ENCODE results near the gene ELP2. TPM values are rescaled to one million over a fixed set of nuclear protein-coding genes. Genes with fewer than 3 reads are reported as not detected.

Gene ELP2
- total and polyA plus RNA-seq, 2 of the 8 experiments (the other 6 are each of a cell fraction or from before 2014, with no cell fraction given): 55.8 to 165 TPM

- Histone ChIP-seq H3K36me3 (ENCODE audit: control insufficient read depth in 2 of 4, insufficient read depth in 4 of 4, low read length in 3 of 4) (0 out of 8 replicates have a peak, but pooled peaks cover 0 to 3% (median 0%) of the 10 kb centered on the region in 4 experiments), H3K4me3 (ENCODE audit: extremely low read depth in 1 of 4, insufficient read depth in 2 of 4, low read depth in 3 of 4, low read length in 4 of 4) (no peak overlapping the region), H4K91ac (replicated peaks; ENCODE audit: insufficient read length, low read length) (no peak overlapping the region), H3K27me3 (replicated peaks in 1 of 4; ENCODE audit: control insufficient read depth in 3 of 4, extremely low read depth in 1 of 4, insufficient read depth in 3 of 4, low read length in 3 of 4) (no peaks in the 10 kb centered on the region), H2BK120ac (replicated peaks; ENCODE audit: low read depth, low read length) (no peak overlapping the region), H4K20me1 (replicated peaks in 1 of 2; ENCODE audit: control insufficient read depth in 1 of 2, insufficient read depth in 2 of 2, low read length in 2 of 2) (no peaks in the 10 kb centered on the region), H2AFZ (ENCODE audit: low read length) (no peak overlapping the region), H3K79me2 (ENCODE audit: control insufficient read depth in 1 of 2, insufficient read depth in 2 of 2, low read length in 2 of 2) (no peaks in the 10 kb centered on the region), H3K14ac (ENCODE audit: insufficient read length) (no peak overlapping the region), H3K9me3 (ENCODE audit: insufficient read depth in 2 of 2, low read depth in 1 of 2, low read length in 1 of 2) (no peaks in the 10 kb centered on the region), H3K4me1 (replicated peaks in 1 of 4; ENCODE audit: control insufficient read depth in 3 of 4, insufficient read depth in 4 of 4, low read length in 3 of 4) (no peaks in the 10 kb centered on the region), H4K5ac (ENCODE audit: insufficient read length, low read depth, low read length) (no peak overlapping the region), H3K4me2 (ENCODE audit: insufficient read depth in 1 of 2, low read depth in 2 of 2, low read length in 2 of 2) (no peak overlapping the region), H3K23ac (ENCODE audit: insufficient read length) (no peak overlapping the region), H3K27ac (ENCODE audit: low read depth, low read length) (no peak overlapping the region), H2AK5ac (ENCODE audit: low read depth, low read length) (no peak overlapping the region), H3K9ac (replicated peaks in 1 of 4; ENCODE audit: extremely low read depth in 1 of 4, low read depth in 3 of 4, low read length in 3 of 4) (no peak overlapping the region), H3K18ac (ENCODE audit: extremely low read depth, low read length) (no peak overlapping the region), H2BK12ac (ENCODE audit: low read depth, low read length) (no peak overlapping the region), H3K56ac (replicated peaks; ENCODE audit: insufficient read length, low read depth, low read length) (no peak overlapping the region), H4K8ac (ENCODE audit: extremely low read depth, insufficient read depth, low read length) (peak overlapping the region; percentile 35; the same call in 1 of the 2 replicates), H3K23me2 (ENCODE audit: low read depth, low read length) (no peaks in the 10 kb centered on the region), H3K79me1 (ENCODE audit: low read depth, low read length) (no peaks in the 10 kb centered on the region), H2BK15ac (ENCODE audit: low read length) (no peak overlapping the region), H2BK20ac (ENCODE audit: low read length) (no peak overlapping the region), H3K4ac (replicated peaks; ENCODE audit: insufficient read length, low read depth, low read length) (no peak overlapping the region), H2BK5ac (ENCODE audit: low read depth, low read length) (no peak overlapping the region)
- ChIA-PET CTCF (ENCODE audit: partially characterized antibody) (interaction anchor here (0.7 to 2.7 kb wide), 5 partner anchors 12 to 1332 kb away, joined by 3 to 15 read pairs (median 3); no protein-coding TSS in a partner anchor), POLR2A (ENCODE audit: partially characterized antibody) (interaction anchor here (2.9 kb wide), 1 partner anchor 25 kb away, joined by 14 read pairs; the partner anchor contains the start of gene MOCOS)
- DNase-seq (ENCODE audit: low read depth in 1 of 2, low spot score in 2 of 2) (no peak), FAIRE-seq (no peak)
- TF ChIP-seq JUND (IDR thresholded peaks at IDR 0.05; ENCODE audit: low read length) (no peak), CTCF (IDR thresholded peaks at IDR 0.05; ENCODE audit: control extremely low read depth in 1 of 3, insufficient read depth in 1 of 3, low read depth in 1 of 3, low read length in 3 of 3) (peak in 1 of 3 experiments; percentile 8; a peak in 1 of 4 replicates), ASH2L (IDR thresholded peaks at IDR 0.05; ENCODE audit: low read length) (no peak), RAD21 (IDR thresholded peaks at IDR 0.05 in 1 of 2, conservative IDR thresholded peaks at IDR 0.05 in 1 of 2; ENCODE audit: low read depth in 2 of 2, low read length in 2 of 2) (peak; percentile 23 to 48; a peak in 3 of 4 replicates)
- 90% methylated on average over 13 of the region's 13 CpGs; no CpG with 5 or more reads in 1 of the 2 experiments for WGBS, 2 experiments (ENCODE audit: extremely low coverage in 1 of 2, insufficient coverage in 1 of 2, insufficient read length in 1 of 2, insufficient replicate concordance in 2 of 2, low coverage in 1 of 2, low lambda C conversion rate in 2 of 2, missing lambda C conversion rate in 1 of 2)
Observed at GRCh38 chr18:36212301-36213171, 82.8 kb downstream of the ELP2 start.
